KOPT-K1 (cell line): ENCODE measurements around the gene CALML5.

Source experiments
- H3K27ac ChIP-seq: fragments of 200-600 bp; sonication (generic); 2 replicates; pipeline ENCODE4 v1.5.1; 2016; ENCODE audit warnings: antibody characterized with exemption, mild to moderate bottlenecking, low read depth, low read length; ENCODE audit not compliant: poor library complexity, severe bottlenecking
- H3K36me3 ChIP-seq: fragments of 200-600 bp; sonication (generic); 2 replicates; pipeline ENCODE4 v1.5.1; 2017; ENCODE audit warnings: antibody characterized with exemption, mild to moderate bottlenecking, low read length, moderate library complexity; ENCODE audit not compliant: insufficient read depth
- H3K9me3 ChIP-seq: fragments of 200-600 bp; sonication (generic); 2 replicates; pipeline ENCODE4 v1.5.1; 2017; ENCODE audit warnings: antibody characterized with exemption, low read length, mild to moderate bottlenecking; ENCODE audit not compliant: insufficient read depth, poor library complexity, severe bottlenecking

CALML5 gene

GRCh38 chr10:5512331-5512730 lies 13.0 kb upstream of the CALML5 start:
- H3K9me3 ChIP-seq = no peaks in the 10 kb centered on the region
- H3K36me3 ChIP-seq = no peaks in the 10 kb centered on the region
- H3K27ac ChIP-seq = no peak overlapping the region

GRCh38 chr10:5511885-5512280 lies 12.5 kb upstream of the CALML5 start:
- Histone ChIP-seq H3K27ac (no peak overlapping the region), H3K9me3 (no peaks in the 10 kb centered on the region)

GRCh38 chr10:5511231-5511884 lies 12.0 kb upstream of the CALML5 start:
- H3K27ac ChIP-seq = no peak overlapping the region
- H3K9me3 ChIP-seq = no peaks in the 10 kb centered on the region
- no peaks in the 10 kb centered on the region for H3K36me3 ChIP-seq

More at GRCh38 chr10:5511885-5512280, 12.5 kb upstream of the CALML5 start:
- no peaks in the 10 kb centered on the region for H3K36me3 ChIP-seq

GRCh38 chr10:5510281-5511072 lies 11.1 kb upstream of the CALML5 start:
- H3K36me3 ChIP-seq = no peaks in the 10 kb centered on the region
- H3K9me3 ChIP-seq = no peaks in the 10 kb centered on the region
- no peak overlapping the region for H3K27ac ChIP-seq

GRCh38 chr10:5509691-5510090 lies 10.3 kb upstream of the CALML5 start:
- H3K36me3 ChIP-seq = no peaks in the 10 kb centered on the region
- no peak overlapping the region for H3K27ac ChIP-seq
- H3K9me3 ChIP-seq = no peaks in the 10 kb centered on the region

GRCh38 chr10:5509236-5509635 lies 9.9 kb upstream of the CALML5 start:
- no peak overlapping the region for H3K27ac ChIP-seq
- no peaks in the 10 kb centered on the region for H3K9me3 ChIP-seq
- H3K36me3 ChIP-seq = no peaks in the 10 kb centered on the region

- Histone ChIP-seq H3K36me3 (no peaks in the 10 kb centered on the region), H3K27ac (no peak overlapping the region), H3K9me3 (no peaks in the 10 kb centered on the region)
Observed at GRCh38 chr10:5508786-5509185, 9.4 kb upstream of the CALML5 start.

- Histone ChIP-seq H3K27ac (no peak overlapping the region), H3K36me3 (no peaks in the 10 kb centered on the region), H3K9me3 (no peaks in the 10 kb centered on the region)
Observed at GRCh38 chr10:5508161-5508604, 8.8 kb upstream of the CALML5 start.

GRCh38 chr10:5507649-5508131 lies 8.3 kb upstream of the CALML5 start:
- no peaks in the 10 kb centered on the region for H3K36me3 ChIP-seq
- no peaks in the 10 kb centered on the region for H3K9me3 ChIP-seq
- H3K27ac ChIP-seq = no peak overlapping the region

GRCh38 chr10:5506751-5507648 lies 7.6 kb upstream of the CALML5 start:
- Histone ChIP-seq H3K9me3 (no peaks in the 10 kb centered on the region), H3K36me3 (no peaks in the 10 kb centered on the region), H3K27ac (no peak overlapping the region)

GRCh38 chr10:5506246-5506645 lies 6.9 kb upstream of the CALML5 start:
- H3K36me3 ChIP-seq = no peaks in the 10 kb centered on the region
- H3K9me3 ChIP-seq = no peaks in the 10 kb centered on the region
- no peak overlapping the region for H3K27ac ChIP-seq

GRCh38 chr10:5504146-5505072 lies 5.0 kb upstream of the CALML5 start:
- Histone ChIP-seq H3K36me3 (no peaks in the 10 kb centered on the region), H3K27ac (no peak overlapping the region), H3K9me3 (no peaks in the 10 kb centered on the region)

- no peak overlapping the region for H3K27ac ChIP-seq
Observed at GRCh38 chr10:5503477-5503835, 4.1 kb upstream of the CALML5 start.

More at GRCh38 chr10:5503477-5503835, 4.1 kb upstream of the CALML5 start:
- Histone ChIP-seq H3K9me3 (no peaks in the 10 kb centered on the region), H3K36me3 (no peaks in the 10 kb centered on the region)
